ENCODE results near the gene MYLK.

The MYLK gene

DNA sequence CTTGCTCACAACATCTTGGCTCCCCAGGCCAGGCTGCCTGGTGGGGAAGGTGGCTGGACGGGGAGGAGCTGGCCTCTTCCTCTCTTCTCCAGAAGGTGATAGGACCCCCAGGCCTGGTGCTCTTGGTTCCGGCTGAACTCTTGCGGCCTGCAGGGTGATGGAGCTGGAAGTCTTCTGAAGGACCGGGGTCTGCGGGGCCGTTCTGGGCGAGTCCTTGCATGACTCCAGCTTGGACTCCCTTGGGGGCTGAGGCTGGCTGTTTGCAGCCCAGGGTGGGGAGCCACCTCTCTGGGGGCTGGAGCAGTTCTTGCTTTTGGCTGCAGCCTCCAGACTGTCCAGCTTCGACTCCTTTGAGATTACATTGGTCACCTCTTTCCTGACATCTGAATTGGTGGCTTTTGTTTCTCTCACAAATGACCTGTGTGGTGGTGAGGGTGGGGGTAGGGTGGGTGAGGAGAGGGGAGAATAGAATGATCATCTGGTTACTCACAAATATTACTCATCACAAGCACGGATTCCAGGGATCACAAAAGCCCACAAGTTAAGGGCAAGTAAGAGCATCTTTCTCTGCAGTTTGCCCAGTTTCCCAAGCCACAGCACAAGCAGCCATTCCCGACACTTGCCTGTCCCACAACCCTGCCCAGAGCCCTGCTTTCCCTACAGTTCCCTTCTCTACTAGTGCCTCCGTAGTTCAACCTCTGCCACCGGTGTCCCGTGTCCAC is 150.2 kb downstream of the MYLK start:
- TF ChIP-seq EZH2phosphoT487 (IDR thresholded peaks at IDR 0.05; ENCODE audit: borderline replicate concordance) = no peak
- TF ChIP-seq, protein P1, sequence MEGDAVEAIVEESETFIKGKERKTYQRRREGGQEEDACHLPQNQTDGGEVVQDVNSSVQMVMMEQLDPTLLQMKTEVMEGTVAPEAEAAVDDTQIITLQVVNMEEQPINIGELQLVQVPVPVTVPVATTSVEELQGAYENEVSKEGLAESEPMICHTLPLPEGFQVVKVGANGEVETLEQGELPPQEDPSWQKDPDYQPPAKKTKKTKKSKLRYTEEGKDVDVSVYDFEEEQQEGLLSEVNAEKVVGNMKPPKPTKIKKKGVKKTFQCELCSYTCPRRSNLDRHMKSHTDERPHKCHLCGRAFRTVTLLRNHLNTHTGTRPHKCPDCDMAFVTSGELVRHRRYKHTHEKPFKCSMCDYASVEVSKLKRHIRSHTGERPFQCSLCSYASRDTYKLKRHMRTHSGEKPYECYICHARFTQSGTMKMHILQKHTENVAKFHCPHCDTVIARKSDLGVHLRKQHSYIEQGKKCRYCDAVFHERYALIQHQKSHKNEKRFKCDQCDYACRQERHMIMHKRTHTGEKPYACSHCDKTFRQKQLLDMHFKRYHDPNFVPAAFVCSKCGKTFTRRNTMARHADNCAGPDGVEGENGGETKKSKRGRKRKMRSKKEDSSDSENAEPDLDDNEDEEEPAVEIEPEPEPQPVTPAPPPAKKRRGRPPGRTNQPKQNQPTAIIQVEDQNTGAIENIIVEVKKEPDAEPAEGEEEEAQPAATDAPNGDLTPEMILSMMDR (conservative IDR thresholded peaks at IDR 0.05; ENCODE audit: low read length) = no peak
- H2AFZ ChIP-seq (ENCODE audit: low read length) = no peak overlapping the region
- H3K79me2 ChIP-seq (ENCODE audit: insufficient read depth, low read length) = no peaks in the 10 kb centered on the region

DNA sequence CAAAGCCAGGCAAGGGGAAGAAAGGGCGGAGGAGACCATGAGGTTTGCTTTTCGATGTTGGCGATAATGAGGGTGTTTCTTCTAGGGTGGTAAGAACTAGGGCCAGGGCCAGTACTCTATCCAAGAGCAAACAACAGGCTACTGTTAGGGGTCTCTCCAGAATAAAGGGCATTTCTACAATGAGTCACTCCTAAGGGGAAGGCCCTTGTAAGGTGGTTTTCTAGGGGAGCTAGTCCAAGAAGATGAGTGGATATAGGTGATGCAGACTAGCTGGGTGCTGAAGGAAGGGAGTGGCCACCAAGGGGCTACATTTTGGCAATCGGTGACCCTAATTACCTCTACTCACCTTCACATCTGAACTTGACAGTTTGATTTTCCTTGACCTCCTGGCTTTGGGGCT is 150.8 kb downstream of the MYLK start:
- Histone ChIP-seq H3F3A (ENCODE audit: low read depth) (no peaks in the 10 kb centered on the region), H3K79me2 (ENCODE audit: insufficient read depth, low read length) (no peaks in the 10 kb centered on the region), H3K9me2 (replicated peaks; ENCODE audit: low read depth, low read length) (no peaks in the 10 kb centered on the region), H3K4me1 (ENCODE audit: insufficient read depth, low read length, poor library complexity, severe bottlenecking) (peaks cover 5% of the 10 kb centered on the region), H3K4me2 (ENCODE audit: low read depth, low read length, poor library complexity, severe bottlenecking) (no peak overlapping the region), H4K20me1 (ENCODE audit: insufficient read depth, low read length, poor library complexity, severe bottlenecking) (no peaks in the 10 kb centered on the region), H3K4me3 (ENCODE audit: low read length, poor library complexity, severe bottlenecking) (no peak overlapping the region), H3K9me3 (ENCODE audit: insufficient read depth, low read depth, low read length) (no peaks in the 10 kb centered on the region), H3K9ac (ENCODE audit: low read depth, low read length, poor library complexity, severe bottlenecking) (no peak overlapping the region), H2AFZ (ENCODE audit: low read length) (no peak overlapping the region), H3K36me3 (ENCODE audit: insufficient read depth, low read length) (no peaks in the 10 kb centered on the region), H3K27me3 (ENCODE audit: insufficient read depth, low read length, poor library complexity, severe bottlenecking) (no peaks in the 10 kb centered on the region)
- TF ChIP-seq EZH2phosphoT487 (IDR thresholded peaks at IDR 0.05; ENCODE audit: borderline replicate concordance) = no peak
- TF ChIP-seq, protein P1 (conservative IDR thresholded peaks at IDR 0.05; ENCODE audit: low read length) = no peak

More for the DNA sequence above, 150.2 kb downstream of the MYLK start:
- H3K36me3 ChIP-seq (ENCODE audit: insufficient read depth, low read length) = no peaks in the 10 kb centered on the region
- no peaks in the 10 kb centered on the region for H3F3A ChIP-seq (ENCODE audit: low read depth)
- H4K20me1 ChIP-seq (ENCODE audit: insufficient read depth, low read length, poor library complexity, severe bottlenecking) = no peaks in the 10 kb centered on the region
- H3K9ac ChIP-seq (ENCODE audit: low read depth, low read length, poor library complexity, severe bottlenecking) = no peak overlapping the region
- H3K9me3 ChIP-seq (ENCODE audit: insufficient read depth, low read depth, low read length) = no peaks in the 10 kb centered on the region
- H3K4me2 ChIP-seq (ENCODE audit: low read depth, low read length, poor library complexity, severe bottlenecking) = no peak overlapping the region
- no peaks in the 10 kb centered on the region for H3K27me3 ChIP-seq (ENCODE audit: insufficient read depth, low read length, poor library complexity, severe bottlenecking)
- peaks cover 5% of the 10 kb centered on the region for H3K4me1 ChIP-seq (ENCODE audit: insufficient read depth, low read length, poor library complexity, severe bottlenecking)
- no peak overlapping the region for H3K4me3 ChIP-seq (ENCODE audit: low read length, poor library complexity, severe bottlenecking)
- H3K9me2 ChIP-seq (replicated peaks; ENCODE audit: low read depth, low read length) = no peaks in the 10 kb centered on the region

DNA sequence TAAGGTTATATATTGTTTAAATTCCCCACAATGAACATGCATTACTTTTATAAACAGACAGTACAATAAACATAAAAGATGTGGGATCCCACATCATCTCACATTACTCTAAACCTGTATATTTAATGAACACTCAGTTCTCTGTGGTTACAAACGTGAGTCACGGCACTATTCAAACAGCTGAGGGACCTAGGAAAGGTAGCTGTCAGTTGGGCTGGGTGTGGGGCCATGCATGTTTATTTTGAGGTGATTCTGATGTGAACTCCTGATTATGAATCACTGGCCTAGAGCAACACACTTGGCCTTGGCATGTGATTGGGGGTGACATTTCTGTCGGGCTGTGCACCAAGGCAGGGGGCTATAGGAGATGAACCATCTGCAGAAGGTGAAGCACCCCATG is 151.7 kb downstream of the MYLK start:
- TF ChIP-seq, protein P1 (conservative IDR thresholded peaks at IDR 0.05; ENCODE audit: low read length) = no peak
- TF ChIP-seq EZH2phosphoT487 (IDR thresholded peaks at IDR 0.05; ENCODE audit: borderline replicate concordance) = no peak
- H3K36me3 ChIP-seq (ENCODE audit: insufficient read depth, low read length) = no peaks in the 10 kb centered on the region

More for the DNA sequence above, 151.7 kb downstream of the MYLK start:
- no peaks in the 10 kb centered on the region for H3F3A ChIP-seq (ENCODE audit: low read depth)
- no peaks in the 10 kb centered on the region for H3K27me3 ChIP-seq (ENCODE audit: insufficient read depth, low read length, poor library complexity, severe bottlenecking)
- no peaks in the 10 kb centered on the region for H4K20me1 ChIP-seq (ENCODE audit: insufficient read depth, low read length, poor library complexity, severe bottlenecking)
- H3K4me2 ChIP-seq (ENCODE audit: low read depth, low read length, poor library complexity, severe bottlenecking) = no peak overlapping the region
- no peaks in the 10 kb centered on the region for H3K79me2 ChIP-seq (ENCODE audit: insufficient read depth, low read length)
- no peaks in the 10 kb centered on the region for H3K9me3 ChIP-seq (ENCODE audit: insufficient read depth, low read depth, low read length)
- H3K9me2 ChIP-seq (replicated peaks; ENCODE audit: low read depth, low read length) = no peaks in the 10 kb centered on the region
- peaks cover 5% of the 10 kb centered on the region for H3K4me1 ChIP-seq (ENCODE audit: insufficient read depth, low read length, poor library complexity, severe bottlenecking)
- no peak overlapping the region for H2AFZ ChIP-seq (ENCODE audit: low read length)
- H3K4me3 ChIP-seq (ENCODE audit: low read length, poor library complexity, severe bottlenecking) = no peak overlapping the region
- H3K9ac ChIP-seq (ENCODE audit: low read depth, low read length, poor library complexity, severe bottlenecking) = no peak overlapping the region

Measured in Loucy (cell line).